ENCODE data around the gene KCNMB1.

The KCNMB1 gene

GRCh38 chr5:170407062-170407461, 17.9 kb upstream of the KCNMB1 start:
- no peak for DNase-seq (ENCODE audit: extremely low spot score)
- ChIA-PET POLR2A (interaction anchor here (1.2 kb wide), 1 partner anchor 227 kb away, joined by 3 read pairs; no protein-coding TSS in a partner anchor), CTCF (interaction anchor here (2.2 kb wide), 1 partner anchor 28 kb away, joined by 5 read pairs; no protein-coding TSS in a partner anchor)
- TF ChIP-seq FOXA1 (IDR thresholded peaks at IDR 0.05) (no peak), HDGF (IDR thresholded peaks at IDR 0.05; ENCODE audit: borderline replicate concordance) (no peak), TARDBP (IDR thresholded peaks at IDR 0.05) (no peak), CTBP1 (IDR thresholded peaks at IDR 0.05; ENCODE audit: borderline replicate concordance) (no peak), FOXK2 (IDR thresholded peaks at IDR 0.05) (no peak), ELF4 (IDR thresholded peaks at IDR 0.05) (no peak), ARNT (IDR thresholded peaks at IDR 0.05) (no peak), SP1 (IDR thresholded peaks at IDR 0.05) (no peak), PKNOX1 (IDR thresholded peaks at IDR 0.05) (no peak), L3MBTL2 (conservative IDR thresholded peaks at IDR 0.05) (no peak), BHLHE40 (IDR thresholded peaks at IDR 0.05; ENCODE audit: borderline replicate concordance) (no peak), FOXM1 (IDR thresholded peaks at IDR 0.05; ENCODE audit: borderline replicate concordance) (no peak), LEF1 (IDR thresholded peaks at IDR 0.05; ENCODE audit: borderline replicate concordance) (no peak), SUZ12 (IDR thresholded peaks at IDR 0.05) (no peak), ZNF384 (IDR thresholded peaks at IDR 0.05) (no peak), NFRKB (IDR thresholded peaks at IDR 0.05) (no peak)

DNA sequence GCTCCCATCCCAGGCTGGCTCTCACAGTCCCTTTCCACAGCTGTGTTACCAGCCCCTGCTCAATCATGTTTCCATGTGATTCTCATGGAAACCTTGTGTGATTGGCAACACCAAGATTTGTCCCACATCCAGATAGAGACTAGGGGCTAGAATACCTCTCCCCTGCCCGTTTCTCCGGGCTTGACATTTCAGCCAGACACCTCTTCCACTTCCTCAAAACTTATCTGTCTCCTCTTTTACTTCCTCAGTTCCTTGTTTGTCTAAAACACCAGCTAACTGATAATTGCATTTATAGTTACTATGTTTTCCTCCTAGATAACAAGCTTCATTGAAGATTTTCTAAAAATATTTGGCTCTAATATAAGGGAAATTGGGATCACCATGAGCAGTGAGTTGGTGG, 16.6 kb upstream of the KCNMB1 start:
- CTCF ChIA-PET: interaction anchor here (0.6 to 1.0 kb wide), 2 partner anchors 10 to 14 kb away, joined by 3 to 4 read pairs; no protein-coding TSS in a partner anchor
- TF ChIP-seq NFRKB (IDR thresholded peaks at IDR 0.05): no peak
- TF ChIP-seq PKNOX1 (IDR thresholded peaks at IDR 0.05): no peak
- TF ChIP-seq HDGF (IDR thresholded peaks at IDR 0.05; ENCODE audit: borderline replicate concordance): no peak
- no peak for TF ChIP-seq LEF1 (IDR thresholded peaks at IDR 0.05; ENCODE audit: borderline replicate concordance)
- no peak for TF ChIP-seq ZNF384 (IDR thresholded peaks at IDR 0.05)
- TF ChIP-seq FOXM1 (IDR thresholded peaks at IDR 0.05; ENCODE audit: borderline replicate concordance): no peak
- TF ChIP-seq ELF4 (IDR thresholded peaks at IDR 0.05): no peak
- no peak for TF ChIP-seq FOXK2 (IDR thresholded peaks at IDR 0.05)
- TF ChIP-seq SP1 (IDR thresholded peaks at IDR 0.05): no peak
- no peak for TF ChIP-seq TARDBP (IDR thresholded peaks at IDR 0.05)
- TF ChIP-seq L3MBTL2 (conservative IDR thresholded peaks at IDR 0.05): no peak
- TF ChIP-seq CTBP1 (IDR thresholded peaks at IDR 0.05; ENCODE audit: borderline replicate concordance): no peak
- no peak for TF ChIP-seq BHLHE40 (IDR thresholded peaks at IDR 0.05; ENCODE audit: borderline replicate concordance)
- no peak for TF ChIP-seq FOXA1 (IDR thresholded peaks at IDR 0.05)
- no peak for TF ChIP-seq SUZ12 (IDR thresholded peaks at IDR 0.05)
- POLR2A ChIA-PET: interaction anchor here (1.2 kb wide), 1 partner anchor 228 kb away, joined by 3 read pairs; no protein-coding TSS in a partner anchor
- DNase-seq (ENCODE audit: extremely low spot score): no peak

GRCh38 chr5:170404398-170404797, 15.2 kb upstream of the KCNMB1 start:
- ChIA-PET CTCF (interaction anchor here (1.1 kb wide), 1 partner anchor 178 kb away, joined by 3 read pairs; no protein-coding TSS in a partner anchor), POLR2A (no interaction called here)
- no peak for DNase-seq (ENCODE audit: extremely low spot score)
- no peak for TF ChIP-seq NFRKB (IDR thresholded peaks at IDR 0.05)
- TF ChIP-seq FOXM1 (IDR thresholded peaks at IDR 0.05; ENCODE audit: borderline replicate concordance): no peak

DNA sequence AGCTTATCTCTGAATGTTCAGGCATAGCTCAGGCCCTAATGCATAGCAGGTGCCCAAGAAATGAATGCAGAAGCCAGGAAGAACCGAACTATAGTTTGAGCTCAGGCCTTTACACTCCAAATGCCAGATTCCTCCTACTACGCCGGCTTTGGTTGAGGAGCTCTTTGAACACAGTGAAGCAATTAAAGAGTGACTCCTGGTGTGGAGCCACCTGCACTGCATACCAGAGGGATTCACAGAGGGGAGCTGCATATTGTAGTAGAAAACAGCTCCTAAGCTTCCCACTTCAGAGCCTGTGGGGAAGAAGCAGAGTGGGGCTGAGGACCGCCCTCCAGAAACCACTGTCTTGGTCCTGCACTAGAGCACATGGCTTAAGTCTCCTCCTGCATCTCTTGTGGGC, 14.5 kb upstream of the KCNMB1 start:
- TF ChIP-seq BHLHE40 (IDR thresholded peaks at IDR 0.05; ENCODE audit: borderline replicate concordance): no peak
- POLR2A ChIA-PET: no interaction called here
- DNase-seq (ENCODE audit: extremely low spot score): no peak
- CTCF ChIA-PET: interaction anchor here (0.7 to 1.1 kb wide), 2 partner anchors 65 to 178 kb away, joined by 3 read pairs; no protein-coding TSS in a partner anchor

- TF ChIP-seq TARDBP (IDR thresholded peaks at IDR 0.05) (no peak), FOXK2 (IDR thresholded peaks at IDR 0.05) (no peak), CTBP1 (IDR thresholded peaks at IDR 0.05; ENCODE audit: borderline replicate concordance) (no peak), FOXM1 (IDR thresholded peaks at IDR 0.05; ENCODE audit: borderline replicate concordance) (no peak), SUZ12 (IDR thresholded peaks at IDR 0.05) (no peak), FOXA1 (IDR thresholded peaks at IDR 0.05) (no peak), PKNOX1 (IDR thresholded peaks at IDR 0.05) (no peak), NFRKB (IDR thresholded peaks at IDR 0.05) (no peak), ELF4 (IDR thresholded peaks at IDR 0.05) (no peak), LEF1 (IDR thresholded peaks at IDR 0.05; ENCODE audit: borderline replicate concordance) (no peak), L3MBTL2 (conservative IDR thresholded peaks at IDR 0.05) (no peak), HDGF (IDR thresholded peaks at IDR 0.05; ENCODE audit: borderline replicate concordance) (no peak), BHLHE40 (IDR thresholded peaks at IDR 0.05; ENCODE audit: borderline replicate concordance) (no peak), ZNF384 (IDR thresholded peaks at IDR 0.05) (no peak), ARNT (IDR thresholded peaks at IDR 0.05) (no peak), SP1 (IDR thresholded peaks at IDR 0.05) (no peak)
- no peak for DNase-seq (ENCODE audit: extremely low spot score)
- ChIA-PET CTCF (no interaction called here), POLR2A (no interaction called here)
These were observed 13.3 kb upstream of the KCNMB1 start for GRCh38 chr5:170402508-170402907.

DNA sequence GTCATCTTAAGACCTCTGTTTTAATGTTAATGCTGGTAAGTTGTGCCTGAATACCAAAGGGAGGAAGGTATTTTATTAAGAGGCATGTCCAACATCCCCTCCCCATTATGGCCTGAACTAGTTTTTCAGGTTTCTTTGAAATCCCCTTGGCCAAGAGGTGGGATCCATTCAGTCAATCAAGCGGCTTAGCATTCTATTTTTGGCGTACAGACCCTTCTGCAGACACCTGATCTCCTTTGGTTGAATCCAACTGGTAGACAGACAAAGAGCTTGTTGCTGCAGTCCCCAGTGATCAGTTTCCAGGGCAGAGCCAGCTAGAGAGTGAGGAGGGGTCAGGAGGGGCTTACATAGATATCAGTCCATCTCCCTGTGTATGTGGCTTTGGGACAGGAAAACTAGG, 7.9 kb upstream of the KCNMB1 start:
- CTCF ChIA-PET: no interaction called here
- DNase-seq (ENCODE audit: extremely low spot score): no peak
- TF ChIP-seq HDGF (IDR thresholded peaks at IDR 0.05; ENCODE audit: borderline replicate concordance): no peak
- TF ChIP-seq NFRKB (IDR thresholded peaks at IDR 0.05): no peak
- TF ChIP-seq LEF1 (IDR thresholded peaks at IDR 0.05; ENCODE audit: borderline replicate concordance): no peak
- no peak for TF ChIP-seq SUZ12 (IDR thresholded peaks at IDR 0.05)
- TF ChIP-seq FOXK2 (IDR thresholded peaks at IDR 0.05): no peak
- TF ChIP-seq FOXA1 (IDR thresholded peaks at IDR 0.05): no peak
- TF ChIP-seq FOXM1 (IDR thresholded peaks at IDR 0.05; ENCODE audit: borderline replicate concordance): no peak
- TF ChIP-seq ARNT (IDR thresholded peaks at IDR 0.05): no peak
- no peak for TF ChIP-seq SP1 (IDR thresholded peaks at IDR 0.05)
- no peak for TF ChIP-seq CTBP1 (IDR thresholded peaks at IDR 0.05; ENCODE audit: borderline replicate concordance)
- no peak for TF ChIP-seq ELF4 (IDR thresholded peaks at IDR 0.05)
- TF ChIP-seq TARDBP (IDR thresholded peaks at IDR 0.05): no peak
- no peak for TF ChIP-seq BHLHE40 (IDR thresholded peaks at IDR 0.05; ENCODE audit: borderline replicate concordance)
- POLR2A ChIA-PET: no interaction called here

Measured in HEK293T (cell line).